Measurements from ENCODE around the gene SLIT3. TPM values are rescaled to one million over a fixed set of nuclear protein-coding genes. Genes with fewer than 3 reads are reported as not detected.

SLIT3 gene
- polyA plus RNA-seq, 1 of the 3 experiments (the other 2 are of a cell fraction) = 119 TPM

- Histone ChIP-seq H3K4me3 (ENCODE audit: low read depth in 2 of 2, low read length in 1 of 2) (no peak overlapping the region), H3K27ac (ENCODE audit: low read depth in 2 of 2, low read length in 1 of 2) (peak overlapping the region in 1 of 2 experiments; percentile 97; a peak in 2 of 4 replicates), H3K4me2 (no peak overlapping the region), H3K9me3 (no peaks in the 10 kb centered on the region), H3K9ac (no peak overlapping the region), H2AFZ (ENCODE audit: low read depth) (no peak overlapping the region), H3K9me2 (no peaks in the 10 kb centered on the region), H3K27me3 (ENCODE audit: insufficient read depth) (no peaks in the 10 kb centered on the region), H3K79me2 (ENCODE audit: insufficient read depth) (peaks cover 5% of the 10 kb centered on the region), H3F3A (replicated peaks; ENCODE audit: insufficient read depth) (no peaks in the 10 kb centered on the region), H3K4me1 (ENCODE audit: control insufficient read depth in 1 of 2, insufficient read depth in 2 of 2, low read depth in 1 of 2, low read length in 1 of 2) (peaks cover 0 to 79% of the 10 kb centered on the region in 2 experiments; a peak in 2 of 4 replicates), H4K20me1 (ENCODE audit: insufficient read depth) (no peaks in the 10 kb centered on the region), H3K36me3 (replicated peaks in 1 of 2; ENCODE audit: control insufficient read depth in 1 of 2, insufficient read depth in 2 of 2, low read length in 1 of 2) (peaks cover 0 to 2% of the 10 kb centered on the region in 2 experiments)
- DNase-seq = no peak
- TF ChIP-seq, protein P1, sequence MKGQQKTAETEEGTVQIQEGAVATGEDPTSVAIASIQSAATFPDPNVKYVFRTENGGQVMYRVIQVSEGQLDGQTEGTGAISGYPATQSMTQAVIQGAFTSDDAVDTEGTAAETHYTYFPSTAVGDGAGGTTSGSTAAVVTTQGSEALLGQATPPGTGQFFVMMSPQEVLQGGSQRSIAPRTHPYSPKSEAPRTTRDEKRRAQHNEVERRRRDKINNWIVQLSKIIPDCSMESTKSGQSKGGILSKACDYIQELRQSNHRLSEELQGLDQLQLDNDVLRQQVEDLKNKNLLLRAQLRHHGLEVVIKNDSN (IDR thresholded peaks at IDR 0.05; ENCODE audit: borderline replicate concordance, low read depth) = no peak
- TF ChIP-seq, protein P2, sequence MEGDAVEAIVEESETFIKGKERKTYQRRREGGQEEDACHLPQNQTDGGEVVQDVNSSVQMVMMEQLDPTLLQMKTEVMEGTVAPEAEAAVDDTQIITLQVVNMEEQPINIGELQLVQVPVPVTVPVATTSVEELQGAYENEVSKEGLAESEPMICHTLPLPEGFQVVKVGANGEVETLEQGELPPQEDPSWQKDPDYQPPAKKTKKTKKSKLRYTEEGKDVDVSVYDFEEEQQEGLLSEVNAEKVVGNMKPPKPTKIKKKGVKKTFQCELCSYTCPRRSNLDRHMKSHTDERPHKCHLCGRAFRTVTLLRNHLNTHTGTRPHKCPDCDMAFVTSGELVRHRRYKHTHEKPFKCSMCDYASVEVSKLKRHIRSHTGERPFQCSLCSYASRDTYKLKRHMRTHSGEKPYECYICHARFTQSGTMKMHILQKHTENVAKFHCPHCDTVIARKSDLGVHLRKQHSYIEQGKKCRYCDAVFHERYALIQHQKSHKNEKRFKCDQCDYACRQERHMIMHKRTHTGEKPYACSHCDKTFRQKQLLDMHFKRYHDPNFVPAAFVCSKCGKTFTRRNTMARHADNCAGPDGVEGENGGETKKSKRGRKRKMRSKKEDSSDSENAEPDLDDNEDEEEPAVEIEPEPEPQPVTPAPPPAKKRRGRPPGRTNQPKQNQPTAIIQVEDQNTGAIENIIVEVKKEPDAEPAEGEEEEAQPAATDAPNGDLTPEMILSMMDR (IDR thresholded peaks at IDR 0.05) = no peak
- no peak for TF ChIP-seq GABPA (IDR thresholded peaks at IDR 0.05; ENCODE audit: low read depth)
- ChIA-PET CTCF (interaction anchor here (0.7 to 10.1 kb wide), 9 partner anchors 36 to 398 kb away, joined by 3 to 97 read pairs (median 3); no protein-coding TSS in a partner anchor), POLR2A (interaction anchor here (0.7 to 1.6 kb wide), 3 partner anchors 51 to 159 kb away, joined by 3 read pairs; partner anchors contain the start of gene SLIT3)
- 88% methylated on average over 6 of the region's 6 CpGs for WGBS (ENCODE audit: low lambda C conversion rate)
Observed at GRCh38 chr5:169151051-169151805, 149.7 kb downstream of the SLIT3 start.

DNA sequence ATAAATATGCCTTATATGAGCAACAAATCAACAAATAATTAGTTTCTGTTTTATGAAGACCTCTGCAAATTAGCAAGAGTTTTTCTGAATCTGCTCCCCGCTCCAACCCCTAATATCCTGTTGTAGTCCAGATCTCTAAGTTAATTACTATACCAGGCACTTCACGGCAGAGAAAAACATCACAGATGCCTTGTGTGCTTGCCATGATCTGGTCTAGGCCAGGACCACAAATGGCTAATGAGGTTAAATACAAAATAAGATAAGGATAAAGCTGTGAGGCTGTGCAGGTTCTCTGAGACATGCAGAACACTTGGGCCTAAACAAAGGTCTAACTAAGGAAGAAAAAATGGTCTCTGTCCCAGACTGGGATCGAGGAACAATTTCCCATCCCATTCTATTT is 150.8 kb downstream of the SLIT3 start:
- CTCF ChIA-PET = interaction anchor here (0.7 to 10.1 kb wide), 26 partner anchors 11 to 399 kb away, joined by 3 to 97 read pairs (median 5); partner anchors contain the start of gene SLIT3
- no peaks in the 10 kb centered on the region for H3K9me3 ChIP-seq
- H3K79me2 ChIP-seq (ENCODE audit: insufficient read depth) = peaks cover 5% of the 10 kb centered on the region; the same call in 1 of the 2 replicates
- H3F3A ChIP-seq (replicated peaks; ENCODE audit: insufficient read depth) = no peaks in the 10 kb centered on the region
- no peaks in the 10 kb centered on the region for H3K9me2 ChIP-seq
- H3K4me2 ChIP-seq = no peak overlapping the region
- no peaks in the 10 kb centered on the region for H4K20me1 ChIP-seq (ENCODE audit: insufficient read depth)
- peak overlapping the region in 1 of 2 experiments; percentile 97; a peak in 2 of 4 replicates for H3K27ac ChIP-seq (ENCODE audit: low read depth in 2 of 2, low read length in 1 of 2)
- POLR2A ChIA-PET = interaction anchor here (1.5 to 1.6 kb wide), 2 partner anchors 12 to 158 kb away, joined by 3 read pairs; no protein-coding TSS in a partner anchor
- WGBS (ENCODE audit: low lambda C conversion rate) = 82% methylated on average over 3 of the region's 3 CpGs
- H3K36me3 ChIP-seq (replicated peaks in 1 of 2; ENCODE audit: control insufficient read depth in 1 of 2, insufficient read depth in 2 of 2, low read length in 1 of 2) = no peaks in the 10 kb centered on the region
- H2AFZ ChIP-seq (ENCODE audit: low read depth) = no peak overlapping the region
- no peak overlapping the region for H3K9ac ChIP-seq
- no peaks in the 10 kb centered on the region for H3K27me3 ChIP-seq (ENCODE audit: insufficient read depth)
- H3K4me1 ChIP-seq (ENCODE audit: control insufficient read depth in 1 of 2, insufficient read depth in 2 of 2, low read depth in 1 of 2, low read length in 1 of 2) = peaks cover 0 to 77% of the 10 kb centered on the region in 2 experiments; a peak in 2 of 4 replicates
- TF ChIP-seq TEAD4 (IDR thresholded peaks at IDR 0.05; ENCODE audit: borderline replicate concordance, insufficient read depth) (no peak), POLR2AphosphoS5 (IDR thresholded peaks at IDR 0.05; ENCODE audit: low read depth, low read length) (peak; percentile 58; the same call in 1 of the 2 replicates), FOXM1 (IDR thresholded peaks at IDR 0.05; ENCODE audit: low read depth) (no peak), TCF12 (IDR thresholded peaks at IDR 0.05) (peak; percentile 71), GATA2 (CRISPR knock-in tag; IDR thresholded peaks at IDR 0.05) (peak; percentile 97), RAD21 (IDR thresholded peaks at IDR 0.05; ENCODE audit: low read length) (peak; percentile 48), CHD2 (IDR thresholded peaks at IDR 0.05; ENCODE audit: low read length, partially characterized antibody) (peak; percentile 89), RCOR1 (IDR thresholded peaks at IDR 0.05; ENCODE audit: low read length) (peak; percentile 96), JUND (IDR thresholded peaks at IDR 0.05) (no peak), EP300 (IDR thresholded peaks at IDR 0.05; ENCODE audit: borderline replicate concordance in 1 of 2, low read depth in 1 of 2, low read length in 1 of 2) (peak; percentile 34 to 99; a peak in 3 of 4 replicates), FOXJ3 (CRISPR knock-in tag; IDR thresholded peaks at IDR 0.05) (peak; percentile 98), RFX5 (IDR thresholded peaks at IDR 0.05; ENCODE audit: low read length) (no peak), MXI1 (IDR thresholded peaks at IDR 0.05; ENCODE audit: low read depth, low read length) (peak; percentile 29; the same call in 1 of the 2 replicates), NRF1 (IDR thresholded peaks at IDR 0.05; ENCODE audit: low read depth, low read length) (no peak)
- TF ChIP-seq, protein P1 (IDR thresholded peaks at IDR 0.05; ENCODE audit: borderline replicate concordance, low read depth) = no peak
- TF ChIP-seq, protein P2 (IDR thresholded peaks at IDR 0.05) = no peak
- H3K4me3 ChIP-seq (ENCODE audit: low read depth in 2 of 2, low read length in 1 of 2) = no peak overlapping the region
- DNase-seq = peak; percentile 62

Measured in SK-N-SH (cell line).